ENCODE data around the gene KCTD15. TPM values are rescaled to one million over a fixed set of nuclear protein-coding genes. Genes with fewer than 3 reads are reported as not detected.

KCTD15 gene, protein sequence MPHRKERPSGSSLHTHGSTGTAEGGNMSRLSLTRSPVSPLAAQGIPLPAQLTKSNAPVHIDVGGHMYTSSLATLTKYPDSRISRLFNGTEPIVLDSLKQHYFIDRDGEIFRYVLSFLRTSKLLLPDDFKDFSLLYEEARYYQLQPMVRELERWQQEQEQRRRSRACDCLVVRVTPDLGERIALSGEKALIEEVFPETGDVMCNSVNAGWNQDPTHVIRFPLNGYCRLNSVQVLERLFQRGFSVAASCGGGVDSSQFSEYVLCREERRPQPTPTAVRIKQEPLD
- total RNA-seq, result 84.6 and 130 TPM in 2 replicates

DNA sequence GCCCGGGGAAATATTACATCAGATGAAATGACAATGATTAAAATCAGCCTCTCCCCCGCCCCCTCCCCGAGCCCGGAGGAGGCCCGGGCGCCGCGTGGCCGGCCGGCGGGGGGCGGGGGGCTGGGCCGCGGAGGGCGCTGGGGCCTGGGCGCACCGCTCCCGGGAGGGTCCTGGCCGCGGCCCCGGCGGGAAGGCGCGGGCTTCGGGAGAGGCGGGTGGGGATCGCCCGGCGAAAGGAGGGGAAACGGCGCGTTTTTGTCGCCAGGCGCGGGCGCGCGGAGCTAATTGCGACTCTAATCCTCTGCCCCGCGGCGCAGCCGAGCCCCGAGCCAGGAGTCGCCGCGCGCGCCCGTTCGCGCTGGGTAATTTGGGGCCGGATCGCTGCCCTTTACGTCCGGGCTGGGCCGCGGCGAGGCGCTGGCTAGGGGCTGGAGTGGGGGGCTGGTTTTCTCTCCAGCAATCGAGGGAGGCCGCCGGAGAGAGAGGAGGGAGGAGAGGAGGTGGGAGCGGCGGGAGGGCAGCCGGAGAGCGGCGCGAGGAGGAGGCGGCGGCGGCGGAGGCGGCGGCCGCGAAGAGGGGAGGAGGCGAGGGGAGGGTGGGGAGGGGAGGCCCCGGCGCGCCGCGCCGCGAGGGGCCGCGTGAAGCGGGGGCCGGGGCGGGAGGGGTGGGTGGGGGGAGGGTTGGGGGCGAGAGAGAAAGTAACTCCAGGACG is at the start of gene KCTD15:
Gene KCTD15, plus strand, starts transcription at position 707 of the 712 bp plus-strand sequence. CDS start 3,585 bp downstream, outside the sequence.

Other genes starting within 250 kb of the KCTD15 start
- gene CHST8, start 174.9 kb upstream of the KCTD15 start, total RNA-seq, result not detected in 2 replicates